ENCODE measurements around the gene RNFT1. TPM values are rescaled to one million over a fixed set of nuclear protein-coding genes. Genes with fewer than 3 reads are reported as not detected.
"Not testable (repeated sequence)": the region's sequence is repeated elsewhere in the genome, so short reads cannot be mapped to it uniquely, and the experiment has no call there.

RNFT1 gene, protein sequence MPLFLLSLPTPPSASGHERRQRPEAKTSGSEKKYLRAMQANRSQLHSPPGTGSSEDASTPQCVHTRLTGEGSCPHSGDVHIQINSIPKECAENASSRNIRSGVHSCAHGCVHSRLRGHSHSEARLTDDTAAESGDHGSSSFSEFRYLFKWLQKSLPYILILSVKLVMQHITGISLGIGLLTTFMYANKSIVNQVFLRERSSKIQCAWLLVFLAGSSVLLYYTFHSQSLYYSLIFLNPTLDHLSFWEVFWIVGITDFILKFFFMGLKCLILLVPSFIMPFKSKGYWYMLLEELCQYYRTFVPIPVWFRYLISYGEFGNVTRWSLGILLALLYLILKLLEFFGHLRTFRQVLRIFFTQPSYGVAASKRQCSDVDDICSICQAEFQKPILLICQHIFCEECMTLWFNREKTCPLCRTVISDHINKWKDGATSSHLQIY
- total RNA-seq: 10 to 100 TPM; 10.5 to 20.8 (median 17.4) TPM

- H3K4me3 ChIP-seq: peak within 1 kb of the TSS; percentile 89
- TF ChIP-seq POLR2A (IDR thresholded peaks at IDR 0.05) (peak in 1 of 2 donors; percentile 64), POLR2AphosphoS5 (IDR thresholded peaks at IDR 0.05) (no peak)
- H3K27ac ChIP-seq: peak within 1 kb of the TSS; percentile 97
- peaks cover under 1% of the 10 kb centered on the region for H3K36me3 ChIP-seq
- no peaks in the 10 kb centered on the region for H3K27me3 ChIP-seq
- 5% methylated on average over 29 of the region's 67 CpGs for WGBS
- H3K9me3 ChIP-seq: no peaks in the 10 kb centered on the region
- DNase-seq (ENCODE audit: low spot score in 2 of 2): peak; percentile 93 to 94
- H3K4me1 ChIP-seq: peaks cover 21% of the 10 kb centered on the region
These were observed at the start of gene RNFT1 for GRCh38 chr17:59964482-59965328. TSS of gene RNFT1 (minus strand) at chr17:59964740. CDS start at chr17:59964663, 77 bp downstream.

- H3K4me3 ChIP-seq; H3K9me3 ChIP-seq; H3K36me3 ChIP-seq; H3K27ac ChIP-seq; H3K4me1 ChIP-seq; H3K27me3 ChIP-seq; DNase-seq (ENCODE audit: low spot score in 2 of 2): not testable (repeated sequence)
- no CpG with 5 or more reads among the region's 13 CpGs for WGBS
These were observed 44.8 kb upstream of the RNFT1 start for GRCh38 chr17:60009326-60009725.

DNA sequence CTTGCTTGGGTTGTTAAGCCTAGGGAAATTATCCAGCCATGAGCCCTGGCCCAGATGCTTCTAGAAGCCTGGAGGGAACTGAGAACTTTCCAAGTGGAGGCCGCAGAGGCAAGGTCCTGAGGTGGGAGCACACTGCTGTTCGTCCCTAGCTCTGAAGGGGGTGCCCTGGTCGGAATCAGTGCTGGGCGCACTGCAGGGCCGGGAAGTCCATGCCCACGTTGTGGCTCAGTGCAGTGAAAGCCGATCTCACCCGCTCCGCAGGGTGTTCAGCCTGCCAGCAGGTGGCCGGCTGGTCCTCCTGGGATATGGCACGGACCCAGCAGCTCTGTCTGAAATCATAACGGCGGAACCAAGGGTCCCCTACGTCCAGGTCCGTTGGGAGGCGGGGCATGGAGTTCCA, 43.8 kb upstream of the RNFT1 start:
- WGBS: no CpG with 5 or more reads among the region's 16 CpGs
- H3K4me3 ChIP-seq; H3K4me1 ChIP-seq; H3K27ac ChIP-seq; H3K9me3 ChIP-seq; H3K36me3 ChIP-seq; H3K27me3 ChIP-seq; DNase-seq (ENCODE audit: low spot score in 2 of 2): not testable (repeated sequence)

DNA sequence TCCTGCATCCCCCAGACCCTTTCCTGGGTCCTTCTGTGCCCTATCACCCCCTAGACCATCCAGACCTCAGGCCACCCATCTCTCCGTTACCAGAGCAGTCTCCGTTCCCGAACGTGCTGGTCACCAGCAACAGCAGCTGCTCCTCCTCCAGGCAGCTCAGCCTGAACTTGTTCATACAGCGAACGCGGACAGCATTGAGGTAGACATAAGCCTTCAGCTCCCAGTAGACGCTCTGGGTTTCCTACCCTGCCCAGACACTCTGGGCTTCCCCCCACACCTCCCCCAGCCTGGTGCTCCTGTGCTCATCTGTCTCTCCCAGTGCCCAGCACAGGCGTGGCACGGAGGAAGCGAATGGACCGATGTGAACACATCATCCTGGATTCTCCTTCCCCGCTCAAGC, 41.6 kb upstream of the RNFT1 start:
- TF ChIP-seq CTCF (IDR thresholded peaks at IDR 0.05) (no peak), EP300 (IDR thresholded peaks at IDR 0.05) (no peak), POLR2A (IDR thresholded peaks at IDR 0.05) (no peak), POLR2AphosphoS5 (IDR thresholded peaks at IDR 0.05) (no peak)

DNA sequence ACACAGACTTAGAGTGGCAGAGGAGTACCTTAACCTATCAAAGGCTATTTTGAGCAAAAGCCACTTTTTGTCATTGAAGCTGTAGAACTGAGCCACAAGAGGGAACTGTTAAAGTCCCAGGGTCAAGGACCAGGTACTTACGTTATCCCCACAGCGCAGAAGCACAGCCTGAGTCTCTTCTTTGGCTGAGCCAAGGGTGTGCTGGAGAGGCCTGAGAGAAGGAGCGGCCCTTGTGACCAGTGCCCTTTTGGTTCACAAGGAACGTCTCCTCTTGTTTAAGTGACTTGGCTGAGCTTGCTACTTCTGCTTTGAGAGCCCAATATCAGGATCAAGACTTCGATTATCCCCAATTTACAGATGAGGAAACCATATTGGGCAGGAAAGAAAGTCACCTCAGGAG, 40.0 kb upstream of the RNFT1 start:
- H3K36me3 ChIP-seq; H3K9me3 ChIP-seq; DNase-seq (ENCODE audit: low spot score in 2 of 2); H3K4me3 ChIP-seq; H3K4me1 ChIP-seq; H3K27me3 ChIP-seq; H3K27ac ChIP-seq: not testable (repeated sequence)
- 92% methylated on average over 4 of the region's 5 CpGs for WGBS

More for the DNA sequence above, 41.6 kb upstream of the RNFT1 start:
- Histone ChIP-seq H3K4me3 (no peak overlapping the region), H3K27me3 (no peaks in the 10 kb centered on the region), H3K27ac (no peak overlapping the region), H3K9me3 (no peaks in the 10 kb centered on the region), H3K36me3 (no peaks in the 10 kb centered on the region), H3K4me1 (no peaks in the 10 kb centered on the region)
- DNase-seq (ENCODE audit: low spot score in 2 of 2): no peak
- WGBS: 92% methylated on average over 13 of the region's 13 CpGs

DNA sequence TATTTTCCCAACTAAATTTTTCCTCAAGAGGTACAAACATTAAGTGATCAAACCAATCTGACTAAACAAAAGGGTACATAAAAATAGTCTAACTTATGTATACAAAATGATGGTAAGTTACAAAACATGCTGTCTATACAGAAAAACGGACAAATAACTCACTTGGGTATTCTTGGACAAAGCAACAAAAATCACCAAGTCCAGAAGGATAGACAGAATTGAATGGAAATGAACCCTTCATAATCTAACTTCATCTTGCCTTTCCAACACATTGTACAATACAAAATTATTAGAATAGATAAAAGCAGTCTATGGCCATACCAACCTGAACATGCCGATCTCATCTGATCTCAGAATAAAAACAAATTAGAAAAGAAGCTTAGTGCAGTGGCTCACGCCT, 37.9 kb upstream of the RNFT1 start:
- H3K4me3 ChIP-seq; H3K4me1 ChIP-seq; H3K36me3 ChIP-seq; H3K9me3 ChIP-seq; DNase-seq (ENCODE audit: low spot score in 2 of 2); H3K27ac ChIP-seq; H3K27me3 ChIP-seq: not testable (repeated sequence)
- 93% methylated on average over 3 of the region's 3 CpGs for WGBS

GRCh38 chr17:59996608-59997007, 32.1 kb upstream of the RNFT1 start:
- not testable (repeated sequence) for H3K27me3 ChIP-seq; H3K4me3 ChIP-seq; H3K4me1 ChIP-seq; H3K36me3 ChIP-seq; DNase-seq (ENCODE audit: low spot score in 2 of 2); H3K9me3 ChIP-seq; H3K27ac ChIP-seq
- 91% methylated on average over 3 of the region's 3 CpGs for WGBS

DNA sequence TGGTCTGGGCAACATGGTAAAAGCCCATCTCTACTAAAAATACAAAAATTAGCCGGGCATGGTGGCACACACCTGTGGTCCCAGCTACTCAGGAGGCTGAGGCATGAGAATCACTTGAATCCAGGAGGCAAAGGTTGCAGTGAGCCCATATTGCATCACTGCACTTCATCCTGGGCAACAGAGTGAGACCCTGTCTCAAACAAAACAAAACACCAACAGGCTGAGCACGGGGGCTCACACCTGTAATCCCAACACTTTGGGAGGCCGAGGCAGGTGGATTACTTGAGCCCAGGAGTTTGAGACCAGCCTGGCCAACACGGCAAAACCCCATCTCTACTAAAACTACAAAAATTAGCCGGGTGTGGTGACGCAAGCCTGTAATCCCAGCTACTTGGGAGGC, 10.6 kb upstream of the RNFT1 start:
- not testable (repeated sequence) for H3K4me1 ChIP-seq; H3K4me3 ChIP-seq; H3K9me3 ChIP-seq; H3K36me3 ChIP-seq; H3K27ac ChIP-seq; H3K27me3 ChIP-seq; DNase-seq (ENCODE audit: low spot score in 2 of 2)
- WGBS: 100% methylated on average over 3 of the region's 6 CpGs

DNA sequence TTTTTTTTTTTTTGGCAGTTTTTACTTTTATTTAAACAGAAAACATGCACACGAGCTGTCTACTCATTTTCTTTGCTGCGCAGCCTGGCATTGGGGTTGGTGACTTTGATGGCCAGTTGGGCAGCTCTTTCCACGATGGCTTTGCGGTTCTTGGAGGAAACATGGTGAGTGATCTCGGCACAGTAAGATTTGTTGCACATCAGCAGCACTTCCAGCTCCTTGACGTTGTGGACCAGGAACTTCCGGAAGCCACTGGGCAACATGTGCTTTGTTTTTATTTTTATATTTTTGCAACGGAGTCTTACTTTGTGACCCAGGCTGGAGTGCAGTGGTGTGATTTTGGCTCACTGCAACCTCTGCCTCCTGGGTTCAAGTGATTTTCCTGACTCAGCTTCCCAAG, 8.9 kb upstream of the RNFT1 start:
- H3K9me3 ChIP-seq; DNase-seq (ENCODE audit: low spot score in 2 of 2); H3K27ac ChIP-seq; H3K4me3 ChIP-seq; H3K4me1 ChIP-seq; H3K27me3 ChIP-seq; H3K36me3 ChIP-seq: not testable (repeated sequence)
- WGBS: 92% methylated on average over 8 of the region's 8 CpGs
